Spleen (tissue), 7 donors: ENCODE data around the gene NAB1.

Experiments used
- CTCF ChIP-seq, 11 experiments: fragments of 200-600 bp in 7 of 11; fragments of 450-650 bp in 4 of 11; sonication (generic) in 4 of 11; IDR thresholded peaks in 8 of 11; conservative IDR thresholded peaks in 3 of 11; 1 replicate in 7 of 11; 2 replicates in 4 of 11; pipeline versions ENCODE4 v1.4.0 to v1.8.0; 2016 to 2021; ENCODE audit warnings: antibody characterized with exemption in 11 of 11, inconsistent platforms in 4 of 11, mild to moderate bottlenecking in 1 of 11
- POLR2A ChIP-seq, 3 donors: fragments of 450-650 bp; IDR thresholded peaks; one replicate each; pipeline ENCODE4 v1.5.1; 2017; ENCODE audit warnings: antibody characterized with exemption in 3 of 3, mild to moderate bottlenecking in 1 of 3
- POLR2AphosphoS5 ChIP-seq, 3 donors: sonication (generic); formaldehyde crosslinking; IDR thresholded peaks; one replicate each; pipeline ENCODE4 v1.5.1; 2017; ENCODE audit warnings: antibody characterized with exemption in 3 of 3
- donor health status: DM: no; HTN: no; CAD: no; lungs with moderate emphysema.
- donor health status: DM: no; HTN: no; CAD: no.
- donor health status: DM: no; HTN: no; CAD: no.

- no peak for TF ChIP-seq CTCF (IDR thresholded peaks at IDR 0.05 in 8 of 11, conservative IDR thresholded peaks at IDR 0.05 in 3 of 11)
- no peak for TF ChIP-seq POLR2A (IDR thresholded peaks at IDR 0.05)
- no peak for TF ChIP-seq POLR2AphosphoS5 (IDR thresholded peaks at IDR 0.05)
Observed at GRCh38 chr2:190618030-190618429, 30.9 kb upstream of the NAB1 start.
